ENCODE measurements around the gene STUM.

DNA sequence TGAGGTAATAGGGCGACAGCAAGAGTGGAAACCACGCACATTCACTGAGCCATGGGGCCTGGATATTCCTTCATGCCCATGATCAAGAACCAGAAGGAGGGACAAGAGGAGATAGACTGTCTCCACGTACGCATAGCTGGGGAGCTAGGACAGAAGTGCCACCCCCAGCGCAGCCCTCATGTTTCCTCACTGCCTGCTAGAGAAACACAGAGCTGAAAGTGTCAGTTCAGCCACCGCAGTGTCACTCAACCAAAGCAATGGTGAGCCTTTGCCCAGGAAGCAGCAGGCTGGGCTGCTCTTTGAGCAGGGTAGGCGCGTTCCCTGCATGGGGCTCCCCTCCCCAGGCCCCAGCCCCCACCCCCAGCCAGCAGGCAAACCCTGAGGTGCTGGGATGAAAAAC is 68.5 kb downstream of the STUM start:
- TF ChIP-seq POLR2AphosphoS5 (IDR thresholded peaks at IDR 0.05; ENCODE audit: low read depth) (no peak), CREB1 (CRISPR knock-in tag; IDR thresholded peaks at IDR 0.05; ENCODE audit: low read depth) (no peak), EZH2 (IDR thresholded peaks at IDR 0.05; ENCODE audit: low read depth, unreplicated experiment) (no peak), EZH2phosphoT487 (IDR thresholded peaks at IDR 0.05; ENCODE audit: unreplicated experiment) (no peak), ZNF331 (CRISPR knock-in tag; IDR thresholded peaks at IDR 0.05; ENCODE audit: low read depth) (no peak)
- TF ChIP-seq, protein P1, sequence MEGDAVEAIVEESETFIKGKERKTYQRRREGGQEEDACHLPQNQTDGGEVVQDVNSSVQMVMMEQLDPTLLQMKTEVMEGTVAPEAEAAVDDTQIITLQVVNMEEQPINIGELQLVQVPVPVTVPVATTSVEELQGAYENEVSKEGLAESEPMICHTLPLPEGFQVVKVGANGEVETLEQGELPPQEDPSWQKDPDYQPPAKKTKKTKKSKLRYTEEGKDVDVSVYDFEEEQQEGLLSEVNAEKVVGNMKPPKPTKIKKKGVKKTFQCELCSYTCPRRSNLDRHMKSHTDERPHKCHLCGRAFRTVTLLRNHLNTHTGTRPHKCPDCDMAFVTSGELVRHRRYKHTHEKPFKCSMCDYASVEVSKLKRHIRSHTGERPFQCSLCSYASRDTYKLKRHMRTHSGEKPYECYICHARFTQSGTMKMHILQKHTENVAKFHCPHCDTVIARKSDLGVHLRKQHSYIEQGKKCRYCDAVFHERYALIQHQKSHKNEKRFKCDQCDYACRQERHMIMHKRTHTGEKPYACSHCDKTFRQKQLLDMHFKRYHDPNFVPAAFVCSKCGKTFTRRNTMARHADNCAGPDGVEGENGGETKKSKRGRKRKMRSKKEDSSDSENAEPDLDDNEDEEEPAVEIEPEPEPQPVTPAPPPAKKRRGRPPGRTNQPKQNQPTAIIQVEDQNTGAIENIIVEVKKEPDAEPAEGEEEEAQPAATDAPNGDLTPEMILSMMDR (conservative IDR thresholded peaks at IDR 0.05; ENCODE audit: low read depth in 2 of 2): no peak
- TF ChIP-seq, protein P2, sequence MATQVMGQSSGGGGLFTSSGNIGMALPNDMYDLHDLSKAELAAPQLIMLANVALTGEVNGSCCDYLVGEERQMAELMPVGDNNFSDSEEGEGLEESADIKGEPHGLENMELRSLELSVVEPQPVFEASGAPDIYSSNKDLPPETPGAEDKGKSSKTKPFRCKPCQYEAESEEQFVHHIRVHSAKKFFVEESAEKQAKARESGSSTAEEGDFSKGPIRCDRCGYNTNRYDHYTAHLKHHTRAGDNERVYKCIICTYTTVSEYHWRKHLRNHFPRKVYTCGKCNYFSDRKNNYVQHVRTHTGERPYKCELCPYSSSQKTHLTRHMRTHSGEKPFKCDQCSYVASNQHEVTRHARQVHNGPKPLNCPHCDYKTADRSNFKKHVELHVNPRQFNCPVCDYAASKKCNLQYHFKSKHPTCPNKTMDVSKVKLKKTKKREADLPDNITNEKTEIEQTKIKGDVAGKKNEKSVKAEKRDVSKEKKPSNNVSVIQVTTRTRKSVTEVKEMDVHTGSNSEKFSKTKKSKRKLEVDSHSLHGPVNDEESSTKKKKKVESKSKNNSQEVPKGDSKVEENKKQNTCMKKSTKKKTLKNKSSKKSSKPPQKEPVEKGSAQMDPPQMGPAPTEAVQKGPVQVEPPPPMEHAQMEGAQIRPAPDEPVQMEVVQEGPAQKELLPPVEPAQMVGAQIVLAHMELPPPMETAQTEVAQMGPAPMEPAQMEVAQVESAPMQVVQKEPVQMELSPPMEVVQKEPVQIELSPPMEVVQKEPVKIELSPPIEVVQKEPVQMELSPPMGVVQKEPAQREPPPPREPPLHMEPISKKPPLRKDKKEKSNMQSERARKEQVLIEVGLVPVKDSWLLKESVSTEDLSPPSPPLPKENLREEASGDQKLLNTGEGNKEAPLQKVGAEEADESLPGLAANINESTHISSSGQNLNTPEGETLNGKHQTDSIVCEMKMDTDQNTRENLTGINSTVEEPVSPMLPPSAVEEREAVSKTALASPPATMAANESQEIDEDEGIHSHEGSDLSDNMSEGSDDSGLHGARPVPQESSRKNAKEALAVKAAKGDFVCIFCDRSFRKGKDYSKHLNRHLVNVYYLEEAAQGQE (IDR thresholded peaks at IDR 0.05; ENCODE audit: unreplicated experiment): no peak
- TF ChIP-seq, protein P3, sequence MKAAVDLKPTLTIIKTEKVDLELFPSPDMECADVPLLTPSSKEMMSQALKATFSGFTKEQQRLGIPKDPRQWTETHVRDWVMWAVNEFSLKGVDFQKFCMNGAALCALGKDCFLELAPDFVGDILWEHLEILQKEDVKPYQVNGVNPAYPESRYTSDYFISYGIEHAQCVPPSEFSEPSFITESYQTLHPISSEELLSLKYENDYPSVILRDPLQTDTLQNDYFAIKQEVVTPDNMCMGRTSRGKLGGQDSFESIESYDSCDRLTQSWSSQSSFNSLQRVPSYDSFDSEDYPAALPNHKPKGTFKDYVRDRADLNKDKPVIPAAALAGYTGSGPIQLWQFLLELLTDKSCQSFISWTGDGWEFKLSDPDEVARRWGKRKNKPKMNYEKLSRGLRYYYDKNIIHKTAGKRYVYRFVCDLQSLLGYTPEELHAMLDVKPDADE (IDR thresholded peaks at IDR 0.05): no peak
